ENCODE measurements around the gene NDUFV1.

DNA sequence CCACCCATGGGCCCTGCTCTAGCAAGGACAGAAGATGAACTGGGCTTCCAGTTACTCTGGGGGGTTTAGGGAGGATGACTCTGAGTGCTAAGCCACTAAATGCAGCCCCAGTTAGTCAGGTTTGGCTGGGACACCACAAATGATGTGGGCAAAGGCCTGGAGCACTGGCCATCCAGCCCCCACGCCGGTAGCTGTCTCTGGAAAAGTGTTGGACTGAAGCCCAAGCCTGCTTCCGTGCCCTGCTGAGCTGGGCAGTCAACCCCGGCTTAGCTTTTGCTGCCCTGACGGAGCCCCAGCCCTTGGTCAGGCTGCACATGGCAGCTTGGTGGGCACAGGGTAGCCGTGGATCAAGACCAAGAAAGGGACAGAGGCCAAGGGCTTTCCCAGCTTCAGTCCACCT lies 28.8 kb upstream of the NDUFV1 start:
- TF ChIP-seq, protein P1, sequence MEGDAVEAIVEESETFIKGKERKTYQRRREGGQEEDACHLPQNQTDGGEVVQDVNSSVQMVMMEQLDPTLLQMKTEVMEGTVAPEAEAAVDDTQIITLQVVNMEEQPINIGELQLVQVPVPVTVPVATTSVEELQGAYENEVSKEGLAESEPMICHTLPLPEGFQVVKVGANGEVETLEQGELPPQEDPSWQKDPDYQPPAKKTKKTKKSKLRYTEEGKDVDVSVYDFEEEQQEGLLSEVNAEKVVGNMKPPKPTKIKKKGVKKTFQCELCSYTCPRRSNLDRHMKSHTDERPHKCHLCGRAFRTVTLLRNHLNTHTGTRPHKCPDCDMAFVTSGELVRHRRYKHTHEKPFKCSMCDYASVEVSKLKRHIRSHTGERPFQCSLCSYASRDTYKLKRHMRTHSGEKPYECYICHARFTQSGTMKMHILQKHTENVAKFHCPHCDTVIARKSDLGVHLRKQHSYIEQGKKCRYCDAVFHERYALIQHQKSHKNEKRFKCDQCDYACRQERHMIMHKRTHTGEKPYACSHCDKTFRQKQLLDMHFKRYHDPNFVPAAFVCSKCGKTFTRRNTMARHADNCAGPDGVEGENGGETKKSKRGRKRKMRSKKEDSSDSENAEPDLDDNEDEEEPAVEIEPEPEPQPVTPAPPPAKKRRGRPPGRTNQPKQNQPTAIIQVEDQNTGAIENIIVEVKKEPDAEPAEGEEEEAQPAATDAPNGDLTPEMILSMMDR (conservative IDR thresholded peaks at IDR 0.05) = no peak
- TF ChIP-seq ZFX (IDR thresholded peaks at IDR 0.05) = no peak
